ENCODE results near the gene TRMT2A.
A peak's percentile ranks its signal among the peaks of the same experiment; 100 is the strongest.

TRMT2A gene

DNA sequence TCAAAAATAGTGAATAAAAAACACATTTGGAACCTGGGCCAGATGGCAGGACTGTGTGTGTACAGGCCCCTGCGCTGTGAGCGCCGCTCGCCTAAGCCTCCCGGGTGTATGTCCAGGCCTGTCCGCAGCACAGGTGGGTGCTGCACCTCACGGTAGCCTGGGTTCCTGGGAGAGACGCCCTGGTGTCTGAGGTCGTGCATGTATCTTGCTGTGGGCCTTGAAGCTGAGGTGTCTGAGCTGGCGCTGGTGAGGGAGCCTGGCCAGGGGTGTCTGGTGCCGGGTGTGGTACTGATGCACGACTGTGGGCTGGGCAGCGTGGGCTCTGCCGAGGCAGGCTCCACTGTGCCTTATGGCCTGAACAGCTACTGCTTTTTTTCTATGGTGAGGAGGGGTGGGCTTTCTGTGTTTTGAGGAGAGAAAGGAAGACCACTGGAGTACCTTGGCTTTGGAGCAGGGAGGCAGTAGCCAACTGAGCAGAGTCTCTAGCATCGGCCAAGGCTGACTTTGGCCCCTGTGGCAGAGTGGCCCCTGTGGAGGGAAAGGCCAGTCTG lies 10.4 kb upstream of the TRMT2A start:
- Histone ChIP-seq H3K27ac (ENCODE audit: extremely low read depth, low read depth, low read length) (no peak overlapping the region), H3K4me1 (ENCODE audit: control insufficient read depth, insufficient read depth, low read length) (no peaks in the 10 kb centered on the region), H3K36me3 (ENCODE audit: control insufficient read depth in 2 of 2, insufficient read depth in 1 of 2, low read length in 2 of 2) (peaks cover 13 to 59% of the 10 kb centered on the region in 2 experiments; a peak in 2 of 3 replicates), H3K4me3 (ENCODE audit: low read depth, low read length) (no peak overlapping the region), H3K9me3 (ENCODE audit: control insufficient read depth, insufficient read depth, low read depth, low read length) (no peaks in the 10 kb centered on the region)
- POLR2A ChIA-PET = interaction anchor here (1.2 to 4.9 kb wide), 2 partner anchors 8 to 14 kb away, joined by 4 to 62 read pairs; partner anchors contain the start of genes RANBP1 and TRMT2A
- no peak for TF ChIP-seq MEIS1 (CRISPR knock-in tag; IDR thresholded peaks at IDR 0.05; ENCODE audit: borderline replicate concordance)
- TF ChIP-seq ZBTB8A (tag by site-specific recombination; IDR thresholded peaks at IDR 0.05) = no peak
- TF ChIP-seq ZNF549 (tag by site-specific recombination; IDR thresholded peaks at IDR 0.05) = no peak
- TF ChIP-seq, protein P1, sequence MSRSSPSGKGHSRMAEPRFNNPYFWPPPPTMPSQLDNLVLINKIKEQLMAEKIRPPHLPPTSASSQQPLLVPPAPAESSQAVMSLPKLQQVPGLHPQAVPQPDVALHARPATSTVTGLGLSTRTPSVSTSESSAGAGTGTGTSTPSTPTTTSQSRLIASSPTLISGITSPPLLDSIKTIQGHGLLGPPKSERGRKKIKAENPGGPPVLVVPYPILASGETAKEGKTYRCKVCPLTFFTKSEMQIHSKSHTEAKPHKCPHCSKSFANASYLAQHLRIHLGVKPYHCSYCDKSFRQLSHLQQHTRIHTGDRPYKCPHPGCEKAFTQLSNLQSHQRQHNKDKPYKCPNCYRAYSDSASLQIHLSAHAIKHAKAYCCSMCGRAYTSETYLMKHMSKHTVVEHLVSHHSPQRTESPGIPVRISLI (tag by site-specific recombination; IDR thresholded peaks at IDR 0.05) = no peak
- no peak for TF ChIP-seq ZNF274 (IDR thresholded peaks at IDR 0.05; ENCODE audit: low read length)
- no peak for TF ChIP-seq ZNF274 (tag by site-specific recombination; IDR thresholded peaks at IDR 0.05; ENCODE audit: borderline replicate concordance)
- no peak for TF ChIP-seq ZNF624 (tag by site-specific recombination; IDR thresholded peaks at IDR 0.05)
- TF ChIP-seq REPIN1 (tag by site-specific recombination; IDR thresholded peaks at IDR 0.05; ENCODE audit: low read depth) = no peak
- TF ChIP-seq, protein P2, sequence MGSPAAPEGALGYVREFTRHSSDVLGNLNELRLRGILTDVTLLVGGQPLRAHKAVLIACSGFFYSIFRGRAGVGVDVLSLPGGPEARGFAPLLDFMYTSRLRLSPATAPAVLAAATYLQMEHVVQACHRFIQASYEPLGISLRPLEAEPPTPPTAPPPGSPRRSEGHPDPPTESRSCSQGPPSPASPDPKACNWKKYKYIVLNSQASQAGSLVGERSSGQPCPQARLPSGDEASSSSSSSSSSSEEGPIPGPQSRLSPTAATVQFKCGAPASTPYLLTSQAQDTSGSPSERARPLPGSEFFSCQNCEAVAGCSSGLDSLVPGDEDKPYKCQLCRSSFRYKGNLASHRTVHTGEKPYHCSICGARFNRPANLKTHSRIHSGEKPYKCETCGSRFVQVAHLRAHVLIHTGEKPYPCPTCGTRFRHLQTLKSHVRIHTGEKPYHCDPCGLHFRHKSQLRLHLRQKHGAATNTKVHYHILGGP (tag by site-specific recombination; IDR thresholded peaks at IDR 0.05) = no peak
- TF ChIP-seq ZNF701 (tag by site-specific recombination; IDR thresholded peaks at IDR 0.05) = no peak
- TF ChIP-seq, protein P3, sequence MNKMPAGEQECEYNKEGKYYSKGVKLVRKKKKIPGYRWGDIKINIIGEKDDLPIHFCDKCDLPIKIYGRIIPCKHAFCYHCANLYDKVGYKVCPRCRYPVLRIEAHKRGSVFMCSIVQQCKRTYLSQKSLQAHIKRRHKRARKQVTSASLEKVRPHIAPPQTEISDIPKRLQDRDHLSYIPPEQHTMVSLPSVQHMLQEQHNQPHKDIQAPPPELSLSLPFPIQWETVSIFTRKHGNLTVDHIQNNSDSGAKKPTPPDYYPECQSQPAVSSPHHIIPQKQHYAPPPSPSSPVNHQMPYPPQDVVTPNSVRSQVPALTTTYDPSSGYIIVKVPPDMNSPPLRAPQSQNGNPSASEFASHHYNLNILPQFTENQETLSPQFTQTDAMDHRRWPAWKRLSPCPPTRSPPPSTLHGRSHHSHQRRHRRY (tag by site-specific recombination; IDR thresholded peaks at IDR 0.05) = no peak
- TF ChIP-seq ZNF610 (tag by site-specific recombination; IDR thresholded peaks at IDR 0.05; ENCODE audit: borderline replicate concordance) = no peak
- no peak for TF ChIP-seq HOXD13 (CRISPR knock-in tag; IDR thresholded peaks at IDR 0.05; ENCODE audit: borderline replicate concordance)
- TF ChIP-seq, protein P4, sequence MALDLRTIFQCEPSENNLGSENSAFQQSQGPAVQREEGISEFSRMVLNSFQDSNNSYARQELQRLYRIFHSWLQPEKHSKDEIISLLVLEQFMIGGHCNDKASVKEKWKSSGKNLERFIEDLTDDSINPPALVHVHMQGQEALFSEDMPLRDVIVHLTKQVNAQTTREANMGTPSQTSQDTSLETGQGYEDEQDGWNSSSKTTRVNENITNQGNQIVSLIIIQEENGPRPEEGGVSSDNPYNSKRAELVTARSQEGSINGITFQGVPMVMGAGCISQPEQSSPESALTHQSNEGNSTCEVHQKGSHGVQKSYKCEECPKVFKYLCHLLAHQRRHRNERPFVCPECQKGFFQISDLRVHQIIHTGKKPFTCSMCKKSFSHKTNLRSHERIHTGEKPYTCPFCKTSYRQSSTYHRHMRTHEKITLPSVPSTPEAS (tag by site-specific recombination; IDR thresholded peaks at IDR 0.05) = no peak
- CTCF ChIA-PET = interaction anchor here (1.3 kb wide), 1 partner anchor 10 kb away, joined by 3 read pairs; no protein-coding TSS in a partner anchor

DNA sequence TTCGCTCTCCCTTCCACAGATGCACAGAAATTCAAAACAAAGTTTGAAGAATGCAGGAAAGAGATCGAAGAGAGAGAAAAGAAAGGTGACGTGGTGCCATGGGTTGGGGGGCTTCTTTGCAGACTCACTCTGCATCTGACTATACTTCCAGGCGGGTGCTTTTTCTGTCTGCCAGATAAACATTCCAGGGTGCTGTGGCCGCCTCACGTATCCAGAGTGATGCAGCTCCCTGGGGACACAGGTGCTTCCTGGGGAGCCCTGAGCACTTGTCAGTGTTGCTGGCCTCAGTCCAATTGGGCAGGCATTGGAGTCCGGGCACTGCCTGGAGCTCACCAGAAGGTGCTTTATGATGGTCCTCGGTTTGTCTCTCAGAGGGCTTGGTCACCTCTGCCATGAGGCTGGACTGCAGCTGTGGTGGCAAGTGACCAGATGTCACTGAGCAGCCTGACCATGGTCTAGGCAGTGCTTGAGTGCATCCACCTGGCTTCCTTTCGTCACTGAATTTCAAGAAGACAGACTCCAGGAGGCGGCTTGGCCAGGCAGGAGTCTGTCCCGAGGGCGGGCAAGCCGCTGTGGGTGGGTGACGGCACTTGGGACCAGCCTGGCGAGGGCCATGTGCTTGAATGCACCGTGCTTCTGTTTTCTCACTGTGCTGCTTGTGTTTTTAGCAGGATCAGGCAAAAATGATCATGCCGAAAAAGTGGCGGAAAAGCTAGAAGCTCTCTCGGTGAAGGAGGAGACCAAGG lies 9.4 kb upstream of the TRMT2A start:
- POLR2A ChIA-PET = interaction anchor here (0.7 to 4.9 kb wide), 4 partner anchors 8 to 136 kb away, joined by 3 to 62 read pairs (median 3); partner anchors contain the start of genes RANBP1 and TRMT2A
- Histone ChIP-seq H3K36me3 (ENCODE audit: control insufficient read depth in 2 of 2, insufficient read depth in 1 of 2, low read length in 2 of 2) (peaks cover 17 to 68% of the 10 kb centered on the region in 2 experiments; a peak in 2 of 3 replicates), H3K9me3 (ENCODE audit: control insufficient read depth, insufficient read depth, low read depth, low read length) (no peaks in the 10 kb centered on the region), H3K4me3 (ENCODE audit: low read depth, low read length) (no peak overlapping the region), H3K4me1 (ENCODE audit: control insufficient read depth, insufficient read depth, low read length) (no peaks in the 10 kb centered on the region), H3K27ac (ENCODE audit: extremely low read depth, low read depth, low read length) (no peak overlapping the region)
- CTCF ChIA-PET = interaction anchor here (1.3 kb wide), 1 partner anchor 9 kb away, joined by 3 read pairs; no protein-coding TSS in a partner anchor
- peak; percentile 16; the same call in 1 of the 2 replicates for TF ChIP-seq ZNF394 (tag by site-specific recombination; IDR thresholded peaks at IDR 0.05; ENCODE audit: borderline replicate concordance)
- TF ChIP-seq SCRT2 (tag by site-specific recombination; IDR thresholded peaks at IDR 0.05) = no peak
- no peak for TF ChIP-seq MZF1 (tag by site-specific recombination; IDR thresholded peaks at IDR 0.05; ENCODE audit: borderline replicate concordance)
- no peak for TF ChIP-seq ZNF214 (tag by site-specific recombination; IDR thresholded peaks at IDR 0.05; ENCODE audit: borderline replicate concordance)
- no peak for TF ChIP-seq ZNF660 (tag by site-specific recombination; IDR thresholded peaks at IDR 0.05)
- no peak for TF ChIP-seq ZNF596 (tag by site-specific recombination; IDR thresholded peaks at IDR 0.05)
- peak; percentile 35; the same call in 1 of the 2 replicates for TF ChIP-seq GLIS1 (tag by site-specific recombination; IDR thresholded peaks at IDR 0.05)
- TF ChIP-seq ZNF555 (tag by site-specific recombination; conservative IDR thresholded peaks at IDR 0.05) = no peak
- TF ChIP-seq ZIC2 (tag by site-specific recombination; IDR thresholded peaks at IDR 0.05) = 0 out of 2 replicates have a peak, but pooled peaks have one; percentile 9
- TF ChIP-seq ZBTB17 (tag by site-specific recombination; IDR thresholded peaks at IDR 0.05) = peak; percentile 51
- no peak for TF ChIP-seq ZNF266 (tag by site-specific recombination; IDR thresholded peaks at IDR 0.05; ENCODE audit: low read depth)
- TF ChIP-seq ZFHX2 (tag by site-specific recombination; conservative IDR thresholded peaks at IDR 0.05) = 0 out of 2 replicates have a peak, but pooled peaks have one; percentile 26
- TF ChIP-seq, protein P5, sequence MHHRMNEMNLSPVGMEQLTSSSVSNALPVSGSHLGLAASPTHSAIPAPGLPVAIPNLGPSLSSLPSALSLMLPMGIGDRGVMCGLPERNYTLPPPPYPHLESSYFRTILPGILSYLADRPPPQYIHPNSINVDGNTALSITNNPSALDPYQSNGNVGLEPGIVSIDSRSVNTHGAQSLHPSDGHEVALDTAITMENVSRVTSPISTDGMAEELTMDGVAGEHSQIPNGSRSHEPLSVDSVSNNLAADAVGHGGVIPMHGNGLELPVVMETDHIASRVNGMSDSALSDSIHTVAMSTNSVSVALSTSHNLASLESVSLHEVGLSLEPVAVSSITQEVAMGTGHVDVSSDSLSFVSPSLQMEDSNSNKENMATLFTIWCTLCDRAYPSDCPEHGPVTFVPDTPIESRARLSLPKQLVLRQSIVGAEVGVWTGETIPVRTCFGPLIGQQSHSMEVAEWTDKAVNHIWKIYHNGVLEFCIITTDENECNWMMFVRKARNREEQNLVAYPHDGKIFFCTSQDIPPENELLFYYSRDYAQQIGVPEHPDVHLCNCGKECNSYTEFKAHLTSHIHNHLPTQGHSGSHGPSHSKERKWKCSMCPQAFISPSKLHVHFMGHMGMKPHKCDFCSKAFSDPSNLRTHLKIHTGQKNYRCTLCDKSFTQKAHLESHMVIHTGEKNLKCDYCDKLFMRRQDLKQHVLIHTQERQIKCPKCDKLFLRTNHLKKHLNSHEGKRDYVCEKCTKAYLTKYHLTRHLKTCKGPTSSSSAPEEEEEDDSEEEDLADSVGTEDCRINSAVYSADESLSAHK (tag by site-specific recombination; IDR thresholded peaks at IDR 0.05) = no peak

Measured in HEK293 (cell line).